Esophagus muscularis mucosa (tissue), 4 donors: ENCODE data around the gene SHC1. TPM values are rescaled to one million over a fixed set of nuclear protein-coding genes. Genes with fewer than 3 reads are reported as not detected.

Experiments used
- DNase-seq: peaks from one replicate; pipeline ENCODE4 v3.0.0-alpha.2; 2017; ENCODE audit errors: extremely low spot score
- H3K27ac ChIP-seq, 4 donors: fragments of 200-600 bp; sonication (generic); replicated peaks in 1 of 4; 1 replicate in 3 of 4; 2 replicates in 1 of 4; pipeline ENCODE4 v1.5.1; 2016 to 2019; ENCODE audit warnings: mild to moderate bottlenecking in 1 of 4
- H3K27me3 ChIP-seq, 4 donors: fragments of 200-600 bp; sonication (generic); one replicate each; pipeline versions ENCODE4 v1.5.1 to v1.6.0; 2016 to 2019
- H3K36me3 ChIP-seq, 4 donors: fragments of 200-600 bp; sonication (generic); one replicate each; pipeline ENCODE4 v1.5.1; 2016 to 2019
- H3K4me1 ChIP-seq, 4 donors: fragments of 200-600 bp; sonication (generic); one replicate each; pipeline ENCODE4 v1.5.1; 2016 to 2019
- H3K4me3 ChIP-seq, 4 donors: fragments of 200-600 bp; sonication (generic); 1 replicate in 2 of 4; 2 replicates in 2 of 4; pipeline ENCODE4 v1.5.1; 2016 to 2019; ENCODE audit warnings: mild to moderate bottlenecking in 4 of 4, moderate library complexity in 1 of 4
- H3K9me3 ChIP-seq, 4 donors: fragments of 200-600 bp; sonication (generic); 1 replicate in 3 of 4; 2 replicates in 1 of 4; pipeline ENCODE4 v1.5.1; 2016 to 2019
- CTCF ChIP-seq, 3 experiments: fragments of 200-600 bp in 2 of 3; fragments of 450-650 bp in 1 of 3; sonication (generic) in 2 of 3; IDR thresholded peaks; one replicate each; pipeline ENCODE4 v1.5.1; 2017 to 2019; ENCODE audit warnings: antibody characterized with exemption in 3 of 3, mild to moderate bottlenecking in 2 of 3, moderate library complexity in 1 of 3
- EP300 ChIP-seq: sonication (generic); formaldehyde crosslinking; IDR thresholded peaks from one replicate; pipeline ENCODE4 v1.6.1; 2017; ENCODE audit warnings: antibody characterized with exemption
- POLR2A ChIP-seq: fragments of 450-650 bp; IDR thresholded peaks from one replicate; pipeline ENCODE4 v1.6.1; 2017; ENCODE audit warnings: antibody characterized with exemption, moderate library complexity, mild to moderate bottlenecking, low read depth
- POLR2AphosphoS5 ChIP-seq, 2 donors: sonication (generic); formaldehyde crosslinking; IDR thresholded peaks; one replicate each; pipeline ENCODE4 v1.6.1; 2017; ENCODE audit warnings: antibody characterized with exemption in 2 of 2
- whole genome bisulfite sequencing: methylation state at CpG from one replicate; pipeline ENCODE4 v1.1.5; 2018; 5-methylcytosine and 5-hydroxymethylcytosine counted together
- intact Hi-C: fragments of 100-400 bp; cut with DNase I; formaldehyde crosslinking; loops from one replicate; pipeline ENCODE4 v1.15.1; 2023
- total RNA-seq, 4 donors: library from RNA; depleted of rRNA; stranded (reverse); fragments of >200 nt; gene quantifications; one replicate each; pipeline versions ENCODE4 v1.1.0 to v1.2.1, GENCODE V29; 2016

Gene SHC1
- total RNA-seq, 4 donors from 2014 or later: 60.6 to 101 (median 93.4) TPM

GRCh38 chr1:154941333-154942013 is 29.1 kb downstream of the SHC1 start:
- TF ChIP-seq POLR2A: no peak
- no peak for TF ChIP-seq POLR2AphosphoS5 (IDR thresholded peaks at IDR 0.05)
- no peak for TF ChIP-seq EP300
- no peak for TF ChIP-seq CTCF (IDR thresholded peaks at IDR 0.05)
- Histone ChIP-seq H3K4me1 (peaks cover 50 to 66% (median 63%) of the 10 kb centered on the region in 4 donors), H3K27ac (peak overlapping the region; percentile 25 to 97 (median 44)), H3K4me3 (no peak overlapping the region), H3K36me3 (peaks cover 0 to 24% (median 14%) of the 10 kb centered on the region in 4 donors), H3K9me3 (no peaks in the 10 kb centered on the region), H3K27me3 (no peaks in the 10 kb centered on the region)
- WGBS: 79% methylated on average over 3 of the region's 5 CpGs
- intact Hi-C loops: no loop called here
- no peak for DNase-seq

- Histone ChIP-seq H3K27ac (peak overlapping the region in 2 of 4 donors; percentile 97), H3K4me1 (peaks cover 54 to 71% (median 68%) of the 10 kb centered on the region in 4 donors)
- no peak for DNase-seq
Observed at GRCh38 chr1:154940651-154941194, 29.8 kb downstream of the SHC1 start.

GRCh38 chr1:154940213-154940560 is 30.4 kb downstream of the SHC1 start:
- WGBS: 100% methylated on average over 1 of the region's 1 CpG
- intact Hi-C loops: no loop called here
- Histone ChIP-seq H3K36me3 (peaks cover 0 to 11% (median 4%) of the 10 kb centered on the region in 4 donors), H3K27ac (peak overlapping the region; percentile 14 to 97 (median 96)), H3K4me1 (peaks cover 56 to 77% (median 71%) of the 10 kb centered on the region in 4 donors), H3K27me3 (no peaks in the 10 kb centered on the region), H3K9me3 (no peaks in the 10 kb centered on the region), H3K4me3 (no peak overlapping the region)
- no peak for TF ChIP-seq CTCF (IDR thresholded peaks at IDR 0.05)
- no peak for TF ChIP-seq POLR2A
- no peak for TF ChIP-seq EP300
- DNase-seq: no peak

More at GRCh38 chr1:154940651-154941194, 29.8 kb downstream of the SHC1 start:
- 91% methylated on average over 8 of the region's 8 CpGs for WGBS
- intact Hi-C loops: no loop called here
- no peaks in the 10 kb centered on the region for H3K9me3 ChIP-seq
- H3K36me3 ChIP-seq: peaks cover 0 to 16% (median 9%) of the 10 kb centered on the region in 4 donors
- no peak overlapping the region for H3K4me3 ChIP-seq
- no peaks in the 10 kb centered on the region for H3K27me3 ChIP-seq
- TF ChIP-seq EP300: no peak
- no peak for TF ChIP-seq POLR2AphosphoS5 (IDR thresholded peaks at IDR 0.05)
- no peak for TF ChIP-seq CTCF (IDR thresholded peaks at IDR 0.05)
- TF ChIP-seq POLR2A: no peak

- H3K9me3 ChIP-seq: no peaks in the 10 kb centered on the region
- no peak for DNase-seq
- intact Hi-C loops: loop anchor here (5.0 kb wide), 1 partner anchor 78 kb away; no protein-coding TSS in a partner anchor
- peak overlapping the region; percentile 94 to 97 (median 96) for H3K27ac ChIP-seq
- H3K27me3 ChIP-seq: no peaks in the 10 kb centered on the region
- H3K4me1 ChIP-seq: peaks cover 50 to 77% (median 65%) of the 10 kb centered on the region in 4 donors
- no peak overlapping the region for H3K4me3 ChIP-seq
- TF ChIP-seq EP300: no peak
- TF ChIP-seq POLR2AphosphoS5 (IDR thresholded peaks at IDR 0.05): no peak
- TF ChIP-seq POLR2A: no peak
- no peak for TF ChIP-seq CTCF (IDR thresholded peaks at IDR 0.05)
- peaks cover 0 to 3% (median 0%) of the 10 kb centered on the region in 4 donors for H3K36me3 ChIP-seq
- 91% methylated on average over 7 of the region's 7 CpGs for WGBS
Observed at GRCh38 chr1:154938604-154939399, 31.7 kb downstream of the SHC1 start.
